GM12865 (cell line): ENCODE measurements around the gene CLEC4C.

Source experiments
- DNase-seq: peaks from one replicate; pipeline ENCODE4 v3.0.0; 2010; ENCODE audit warnings: low read depth
- H3K4me3 ChIP-seq: 2 replicates; pipeline ENCODE4 v1.5.1; 2011; ENCODE audit warnings: mild to moderate bottlenecking, low read depth, low read length, control low read depth
- CTCF ChIP-seq: IDR thresholded peaks from 2 replicates; pipeline ENCODE4 v1.5.1; 2011; ENCODE audit warnings: low read length, control low read depth, low read depth, inconsistent platforms; ENCODE audit not compliant: insufficient read depth; ENCODE audit errors: missing control alignments

CLEC4C gene

GRCh38 chr12:7723926-7724325 lies 23.2 kb downstream of the CLEC4C start:
- H3K4me3 ChIP-seq, result no peak overlapping the region
- no peak for TF ChIP-seq CTCF
- DNase-seq, result no peak

- no peak overlapping the region for H3K4me3 ChIP-seq
- TF ChIP-seq CTCF, result no peak
- no peak for DNase-seq
Observed at GRCh38 chr12:7719946-7720730, 27.0 kb downstream of the CLEC4C start.

GRCh38 chr12:7716381-7716780 lies 30.8 kb downstream of the CLEC4C start:
- no peak overlapping the region for H3K4me3 ChIP-seq
- peak; percentile 14 for TF ChIP-seq CTCF
- DNase-seq, result peak; percentile 33

GRCh38 chr12:7712841-7713442 lies 34.2 kb downstream of the CLEC4C start:
- no peak for TF ChIP-seq CTCF
- no peak for DNase-seq
- no peak overlapping the region for H3K4me3 ChIP-seq

GRCh38 chr12:7711133-7711532 lies 36.0 kb downstream of the CLEC4C start, which contains the start of gene DPPA3:
DPPA3 (plus strand) TSS chr12:7711433; CDS start chr12:7711571, 138 bp downstream.
- no peak for TF ChIP-seq CTCF
- no peak within 1 kb of the TSS for H3K4me3 ChIP-seq
- no peak for DNase-seq

GRCh38 chr12:7709969-7710675 lies 37.1 kb downstream of the CLEC4C start:
- no peak overlapping the region for H3K4me3 ChIP-seq
- no peak for DNase-seq
- no peak for TF ChIP-seq CTCF
